HL-60 (cell line): ENCODE measurements around the gene DXO.

Source experiments
- DNase-seq, 2 experiments: peaks; one replicate each; pipeline ENCODE4 v3.0.0-alpha.2; 2010 to 2020; ENCODE audit warnings: low read depth in 1 of 2, low spot score in 1 of 2
- H3K27ac ChIP-seq: fragments of 250-450 bp; sonication (Bioruptor Pico); replicated peaks from 2 replicates; pipeline ENCODE4 v1.5.1; 2020; ENCODE audit warnings: mild to moderate bottlenecking, moderate library complexity
- H3K27me3 ChIP-seq: fragments of 250-450 bp; sonication (Bioruptor Pico); 2 replicates; pipeline ENCODE4 v1.5.1; 2021; ENCODE audit warnings: mild to moderate bottlenecking, moderate library complexity; ENCODE audit not compliant: insufficient read depth, poor library complexity, severe bottlenecking
- H3K4me3 ChIP-seq: replicated peaks from 2 replicates; pipeline ENCODE4 v1.5.1; 2011; ENCODE audit warnings: mild to moderate bottlenecking, control low read depth, low read length; ENCODE audit not compliant: insufficient read depth
- GABPA ChIP-seq: IDR thresholded peaks from 2 replicates; pipeline ENCODE4 v1.6.1; 2012; ENCODE audit warnings: low read depth
- POLR2AphosphoS5 ChIP-seq: IDR thresholded peaks from 2 replicates; pipeline ENCODE4 v1.6.1; 2012; ENCODE audit warnings: low read depth
- SPI1 ChIP-seq: IDR thresholded peaks from 2 replicates; pipeline ENCODE4 v1.6.1; 2012; ENCODE audit warnings: low read depth, mild to moderate bottlenecking, borderline replicate concordance
- TF ChIP-seq, protein P1 (sequence below): IDR thresholded peaks from 2 replicates; pipeline ENCODE4 v1.6.1; 2012; ENCODE audit warnings: low read depth; ENCODE audit not compliant: insufficient replicate concordance
- TF ChIP-seq, protein P2 (sequence below): IDR thresholded peaks from one replicate; pipeline ENCODE4 v1.5.1; 2011; ENCODE audit warnings: low read length, control low read depth, inconsistent platforms; ENCODE audit not compliant: insufficient read depth

The DXO gene

GRCh38 chr6:31943742-31944141 lies 28.2 kb downstream of the DXO start:
- H3K27me3 ChIP-seq = peaks cover 4% of the 10 kb centered on the region
- no peak overlapping the region for H3K27ac ChIP-seq
- TF ChIP-seq GABPA = no peak
- TF ChIP-seq SPI1 = no peak
- TF ChIP-seq, protein P1, sequence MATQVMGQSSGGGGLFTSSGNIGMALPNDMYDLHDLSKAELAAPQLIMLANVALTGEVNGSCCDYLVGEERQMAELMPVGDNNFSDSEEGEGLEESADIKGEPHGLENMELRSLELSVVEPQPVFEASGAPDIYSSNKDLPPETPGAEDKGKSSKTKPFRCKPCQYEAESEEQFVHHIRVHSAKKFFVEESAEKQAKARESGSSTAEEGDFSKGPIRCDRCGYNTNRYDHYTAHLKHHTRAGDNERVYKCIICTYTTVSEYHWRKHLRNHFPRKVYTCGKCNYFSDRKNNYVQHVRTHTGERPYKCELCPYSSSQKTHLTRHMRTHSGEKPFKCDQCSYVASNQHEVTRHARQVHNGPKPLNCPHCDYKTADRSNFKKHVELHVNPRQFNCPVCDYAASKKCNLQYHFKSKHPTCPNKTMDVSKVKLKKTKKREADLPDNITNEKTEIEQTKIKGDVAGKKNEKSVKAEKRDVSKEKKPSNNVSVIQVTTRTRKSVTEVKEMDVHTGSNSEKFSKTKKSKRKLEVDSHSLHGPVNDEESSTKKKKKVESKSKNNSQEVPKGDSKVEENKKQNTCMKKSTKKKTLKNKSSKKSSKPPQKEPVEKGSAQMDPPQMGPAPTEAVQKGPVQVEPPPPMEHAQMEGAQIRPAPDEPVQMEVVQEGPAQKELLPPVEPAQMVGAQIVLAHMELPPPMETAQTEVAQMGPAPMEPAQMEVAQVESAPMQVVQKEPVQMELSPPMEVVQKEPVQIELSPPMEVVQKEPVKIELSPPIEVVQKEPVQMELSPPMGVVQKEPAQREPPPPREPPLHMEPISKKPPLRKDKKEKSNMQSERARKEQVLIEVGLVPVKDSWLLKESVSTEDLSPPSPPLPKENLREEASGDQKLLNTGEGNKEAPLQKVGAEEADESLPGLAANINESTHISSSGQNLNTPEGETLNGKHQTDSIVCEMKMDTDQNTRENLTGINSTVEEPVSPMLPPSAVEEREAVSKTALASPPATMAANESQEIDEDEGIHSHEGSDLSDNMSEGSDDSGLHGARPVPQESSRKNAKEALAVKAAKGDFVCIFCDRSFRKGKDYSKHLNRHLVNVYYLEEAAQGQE = no peak
- TF ChIP-seq, protein P2, sequence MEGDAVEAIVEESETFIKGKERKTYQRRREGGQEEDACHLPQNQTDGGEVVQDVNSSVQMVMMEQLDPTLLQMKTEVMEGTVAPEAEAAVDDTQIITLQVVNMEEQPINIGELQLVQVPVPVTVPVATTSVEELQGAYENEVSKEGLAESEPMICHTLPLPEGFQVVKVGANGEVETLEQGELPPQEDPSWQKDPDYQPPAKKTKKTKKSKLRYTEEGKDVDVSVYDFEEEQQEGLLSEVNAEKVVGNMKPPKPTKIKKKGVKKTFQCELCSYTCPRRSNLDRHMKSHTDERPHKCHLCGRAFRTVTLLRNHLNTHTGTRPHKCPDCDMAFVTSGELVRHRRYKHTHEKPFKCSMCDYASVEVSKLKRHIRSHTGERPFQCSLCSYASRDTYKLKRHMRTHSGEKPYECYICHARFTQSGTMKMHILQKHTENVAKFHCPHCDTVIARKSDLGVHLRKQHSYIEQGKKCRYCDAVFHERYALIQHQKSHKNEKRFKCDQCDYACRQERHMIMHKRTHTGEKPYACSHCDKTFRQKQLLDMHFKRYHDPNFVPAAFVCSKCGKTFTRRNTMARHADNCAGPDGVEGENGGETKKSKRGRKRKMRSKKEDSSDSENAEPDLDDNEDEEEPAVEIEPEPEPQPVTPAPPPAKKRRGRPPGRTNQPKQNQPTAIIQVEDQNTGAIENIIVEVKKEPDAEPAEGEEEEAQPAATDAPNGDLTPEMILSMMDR = no peak
- no peak for DNase-seq
- H3K4me3 ChIP-seq = no peak overlapping the region

GRCh38 chr6:31940256-31940664 lies 31.7 kb downstream of the DXO start:
- H3K4me3 ChIP-seq = no peak overlapping the region
- no peak for DNase-seq
- H3K27ac ChIP-seq = no peak overlapping the region
- peaks cover 4% of the 10 kb centered on the region for H3K27me3 ChIP-seq
- TF ChIP-seq, protein P2 = no peak
- TF ChIP-seq SPI1 (no peak), POLR2AphosphoS5 (no peak), GABPA (no peak)
- TF ChIP-seq, protein P1 = no peak

- no peak for DNase-seq
- TF ChIP-seq, protein P2 = no peak
- TF ChIP-seq POLR2AphosphoS5 (no peak), GABPA (no peak)
- Histone ChIP-seq H3K27me3 (no peaks in the 10 kb centered on the region), H3K27ac (no peak overlapping the region), H3K4me3 (no peak overlapping the region)
These were observed 36.1 kb downstream of the DXO start for GRCh38 chr6:31935823-31936222.

GRCh38 chr6:31935021-31935420 lies 36.9 kb downstream of the DXO start:
- TF ChIP-seq GABPA (no peak), POLR2AphosphoS5 (no peak), SPI1 (no peak)
- TF ChIP-seq, protein P1 = no peak
- TF ChIP-seq, protein P2 = no peak
- Histone ChIP-seq H3K27me3 (no peaks in the 10 kb centered on the region), H3K27ac (no peak overlapping the region), H3K4me3 (no peak overlapping the region)
- DNase-seq = no peak
